Activated T-helper 1 cell treated with anti-CD3 and anti-CD28 coated beads, Interleukin-2, amount 50 U/mL, for 16 hours (primary cell): ENCODE measurements around the gene AKAP7.
"Not testable (repeated sequence)": the region's sequence is repeated elsewhere in the genome, so short reads cannot be mapped to it uniquely, and the experiment has no call there.

Experiments
- DNase-seq, 2 donors: peaks; one replicate each; pipeline ENCODE4 v3.0.0-alpha.2; 2020; ENCODE audit warnings: low read depth in 1 of 2, low spot score in 1 of 2

Gene AKAP7

GRCh38 chr6:131290955-131291354 is 155.7 kb downstream of the AKAP7 start:
- no peak for DNase-seq

GRCh38 chr6:131292145-131292938 is 157.1 kb downstream of the AKAP7 start:
- no peak for DNase-seq

- DNase-seq = no peak
These were observed 158.2 kb downstream of the AKAP7 start for GRCh38 chr6:131293472-131293911.

GRCh38 chr6:131295081-131295480 is 159.8 kb downstream of the AKAP7 start:
- DNase-seq = no peak

GRCh38 chr6:131300826-131301225 is 165.6 kb downstream of the AKAP7 start:
- DNase-seq = not testable (repeated sequence)

GRCh38 chr6:131303338-131303930 is 168.2 kb downstream of the AKAP7 start:
- no peak for DNase-seq

- no peak for DNase-seq
These were observed 170.0 kb downstream of the AKAP7 start for GRCh38 chr6:131305037-131305850.

- no peak for DNase-seq
These were observed 174.2 kb downstream of the AKAP7 start for GRCh38 chr6:131309437-131309836.

GRCh38 chr6:131314838-131315237 is 179.6 kb downstream of the AKAP7 start:
- no peak for DNase-seq

GRCh38 chr6:131316654-131317053 is 181.4 kb downstream of the AKAP7 start:
- no peak for DNase-seq

- no peak for DNase-seq
These were observed 182.2 kb downstream of the AKAP7 start for GRCh38 chr6:131317516-131317915.

GRCh38 chr6:131321589-131321988 is 186.3 kb downstream of the AKAP7 start:
- no peak for DNase-seq

- no peak for DNase-seq
These were observed 186.9 kb downstream of the AKAP7 start for GRCh38 chr6:131322125-131322524.

GRCh38 chr6:131325669-131326068 is 190.4 kb downstream of the AKAP7 start:
- DNase-seq = not testable (repeated sequence)

- not testable (repeated sequence) for DNase-seq
These were observed 193.5 kb downstream of the AKAP7 start for GRCh38 chr6:131328727-131329126.

GRCh38 chr6:131331151-131331550 is 195.9 kb downstream of the AKAP7 start:
- DNase-seq = no peak

GRCh38 chr6:131331873-131332781 is 196.9 kb downstream of the AKAP7 start:
- DNase-seq = no peak
